HT1080 (cell line): ENCODE results near the gene TBC1D14. TPM values are rescaled to one million over a fixed set of nuclear protein-coding genes. Genes with fewer than 3 reads are reported as not detected.

Experiments
- DNase-seq: peaks from one replicate; pipeline ENCODE4 v3.0.0-alpha.2; 2015; ENCODE audit warnings: low read depth
- total RNA-seq: library from RNA; depleted of rRNA; stranded (reverse); fragments of >200 nt; shearing (Covaris generic); gene quantifications from 2 replicates; pipeline ENCODE4 v1.2.3, GENCODE V29; 2014

The TBC1D14 gene
- total RNA-seq, 1 experiment from 2014 or later: 50.6 TPM

GRCh38 chr4:6948134-6948460 lies 38.5 kb downstream of the TBC1D14 start:
- no peak for DNase-seq

DNA sequence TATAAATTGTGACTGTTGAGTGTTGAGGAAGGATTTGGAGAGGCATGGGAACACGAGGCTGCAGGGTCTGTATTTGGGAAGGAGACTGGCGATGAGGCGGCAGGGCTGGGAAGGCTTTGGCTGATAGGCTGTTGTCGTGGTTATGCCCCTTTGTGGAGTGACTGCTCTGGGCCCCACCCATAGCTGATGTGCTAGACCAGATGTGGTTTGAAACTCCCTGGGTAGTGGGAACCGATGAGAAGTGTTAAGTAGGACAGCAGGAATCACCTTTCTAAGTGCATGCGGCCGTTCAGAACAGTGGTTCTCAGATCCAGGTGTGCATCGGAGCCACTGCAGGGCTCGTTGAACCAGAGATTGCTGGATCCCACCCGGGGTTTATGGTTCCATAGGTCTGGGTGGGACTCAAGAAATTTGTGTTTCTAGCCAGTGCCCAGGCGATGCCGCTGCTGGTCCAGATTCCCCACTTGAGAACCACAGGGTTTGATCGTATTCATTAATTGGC lies 42.3 kb downstream of the TBC1D14 start:
- no peak for DNase-seq

DNA sequence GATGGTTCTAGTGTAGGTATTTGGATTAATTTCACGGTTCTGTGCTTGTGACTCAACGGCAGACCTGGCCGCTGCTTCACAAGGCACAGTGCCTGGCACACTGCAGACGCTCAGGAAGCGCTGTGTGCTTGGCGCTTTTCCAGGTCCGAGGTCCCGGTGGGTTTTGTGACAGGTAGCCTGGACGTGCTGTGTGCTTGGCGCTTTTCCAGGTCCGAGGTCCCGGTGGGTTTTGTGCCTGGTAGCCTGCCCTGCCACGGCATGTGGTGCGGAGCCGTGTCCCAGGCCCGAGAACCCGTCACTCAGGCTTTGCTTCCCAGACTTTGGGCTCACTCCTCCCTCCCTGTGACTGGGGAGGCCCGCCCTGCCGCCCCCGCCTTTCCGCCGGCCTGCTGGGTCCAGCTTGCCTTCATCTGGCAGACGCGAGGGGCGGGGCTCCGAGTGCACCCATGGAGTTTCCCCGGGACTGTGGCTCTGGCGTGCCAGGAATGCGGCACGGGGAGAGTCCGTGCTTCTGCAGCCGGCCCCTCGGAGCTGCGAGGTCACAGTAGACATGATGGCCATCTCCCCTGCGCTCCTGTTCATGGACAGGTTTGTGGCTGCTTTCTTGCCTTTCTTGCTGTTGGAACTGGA lies 44.2 kb downstream of the TBC1D14 start:
- DNase-seq: no peak

DNA sequence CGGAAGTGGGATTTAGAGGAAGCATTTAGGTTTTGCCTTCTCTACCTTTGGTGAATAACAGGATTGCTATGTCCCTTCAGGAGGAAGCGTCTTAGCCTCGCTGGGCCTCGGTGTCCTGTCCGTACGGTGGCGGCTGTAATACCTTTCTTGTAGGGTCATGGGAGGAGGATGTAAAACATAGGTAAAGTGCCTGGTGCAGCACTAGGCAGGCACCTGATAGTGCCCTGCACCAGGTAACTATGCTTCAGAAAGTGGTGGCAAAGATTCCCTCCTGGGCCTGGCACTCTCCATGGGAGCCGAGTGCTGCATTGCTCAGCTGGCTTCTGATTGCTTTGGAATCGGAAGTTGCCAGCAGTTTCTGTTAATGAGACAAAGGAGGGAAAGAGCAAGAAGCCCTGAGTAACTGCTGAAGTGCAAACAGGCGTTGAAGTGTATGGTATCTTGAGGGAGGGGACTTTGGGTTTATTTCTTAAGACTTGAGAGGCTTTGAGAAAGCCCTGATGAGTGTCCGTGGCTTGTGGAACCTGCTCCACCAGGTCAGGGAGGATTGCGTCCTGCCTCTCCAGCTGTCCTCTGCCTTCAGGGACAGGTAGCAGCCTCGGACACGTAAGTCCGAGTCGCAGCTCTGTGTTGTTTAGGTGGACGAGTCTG lies 45.8 kb downstream of the TBC1D14 start:
- DNase-seq: no peak

DNA sequence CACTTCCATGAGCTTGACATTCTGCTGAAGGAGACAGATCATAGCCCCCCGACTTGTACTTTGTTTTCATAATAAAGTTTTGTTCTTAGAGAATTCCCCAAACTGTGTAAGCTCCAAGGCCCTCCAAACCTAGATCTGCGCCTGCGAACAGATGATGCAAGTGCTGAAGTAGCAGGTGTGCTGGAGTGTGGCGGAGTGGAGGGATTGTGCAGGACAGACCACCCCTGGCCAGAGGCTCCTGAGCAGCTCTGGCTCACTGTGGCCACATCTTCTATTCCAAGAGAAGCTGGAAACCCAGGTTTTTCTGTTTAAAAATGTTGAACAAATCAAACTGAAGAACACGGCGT lies 46.4 kb downstream of the TBC1D14 start:
- DNase-seq: no peak

DNA sequence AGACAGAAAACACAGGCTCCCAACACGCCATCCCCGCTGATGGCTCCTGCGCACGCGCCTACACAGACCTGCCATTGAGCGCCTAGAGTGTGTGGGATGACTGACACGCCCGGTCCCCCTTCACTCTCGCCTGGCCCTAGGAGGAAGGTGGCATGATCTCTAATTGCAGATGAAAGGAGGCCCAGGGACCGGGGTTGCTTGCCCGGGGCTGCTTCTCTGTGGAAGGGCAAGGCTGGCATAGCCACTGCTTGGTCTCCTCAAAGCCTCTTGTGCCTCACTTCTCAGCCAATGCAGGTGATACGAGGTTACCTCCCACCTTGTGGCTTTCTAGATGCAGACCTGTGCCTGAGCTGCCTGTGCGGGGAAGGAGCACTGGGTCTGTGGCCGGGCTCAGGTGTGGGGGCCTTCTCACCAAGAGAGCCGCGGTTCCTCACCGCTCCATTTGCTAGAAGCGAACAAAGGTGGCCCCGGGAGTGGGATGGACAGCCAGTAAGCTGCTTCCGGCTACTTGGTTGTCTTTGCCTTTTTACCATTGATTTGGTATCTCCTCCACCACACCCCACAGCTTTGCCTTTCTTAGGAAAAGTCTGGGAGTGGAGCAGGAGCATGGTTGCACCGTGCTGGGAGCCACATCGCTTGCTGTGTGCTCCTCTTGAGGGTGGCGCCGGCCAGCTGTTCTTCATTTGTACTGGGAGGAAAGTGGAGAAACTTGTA lies 47.0 kb downstream of the TBC1D14 start:
- no peak for DNase-seq

DNA sequence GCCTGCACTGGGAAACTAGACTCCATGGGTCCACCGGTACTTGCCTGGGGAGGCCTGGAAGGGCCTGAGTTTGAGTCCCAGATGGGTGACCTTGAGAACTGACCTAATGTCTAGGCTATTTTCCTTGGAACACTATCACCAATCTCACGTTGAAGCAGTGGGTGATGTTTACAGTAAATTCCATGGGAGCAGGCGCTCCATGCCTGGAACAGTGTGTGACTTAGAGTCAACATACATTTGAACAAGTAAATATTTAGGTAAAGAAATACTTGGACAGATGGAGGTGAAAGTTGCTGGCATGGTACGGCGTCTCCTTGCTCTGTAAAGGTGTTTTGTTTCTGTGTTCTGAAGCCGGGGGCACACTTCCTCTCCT lies 47.5 kb downstream of the TBC1D14 start:
- no peak for DNase-seq

DNA sequence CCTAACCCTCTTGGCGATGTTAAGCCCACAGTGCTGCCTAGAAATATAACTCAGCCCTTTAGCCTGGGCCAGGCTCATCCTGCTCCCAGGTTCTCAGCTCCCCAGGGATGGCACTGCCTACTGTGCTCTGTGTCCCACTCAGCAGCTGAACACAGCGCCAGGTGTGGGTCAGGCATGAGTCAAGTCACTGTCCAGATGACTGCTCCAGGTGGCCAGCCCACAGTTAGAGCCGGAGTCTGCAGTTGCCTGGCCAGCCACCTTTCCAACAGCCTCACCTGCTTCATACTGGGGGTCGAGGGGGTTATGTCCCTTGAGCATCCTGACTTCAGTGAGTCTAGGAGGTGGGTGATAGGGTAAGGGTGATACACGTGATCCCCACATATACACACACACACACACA lies 48.4 kb downstream of the TBC1D14 start:
- DNase-seq: no peak

DNA sequence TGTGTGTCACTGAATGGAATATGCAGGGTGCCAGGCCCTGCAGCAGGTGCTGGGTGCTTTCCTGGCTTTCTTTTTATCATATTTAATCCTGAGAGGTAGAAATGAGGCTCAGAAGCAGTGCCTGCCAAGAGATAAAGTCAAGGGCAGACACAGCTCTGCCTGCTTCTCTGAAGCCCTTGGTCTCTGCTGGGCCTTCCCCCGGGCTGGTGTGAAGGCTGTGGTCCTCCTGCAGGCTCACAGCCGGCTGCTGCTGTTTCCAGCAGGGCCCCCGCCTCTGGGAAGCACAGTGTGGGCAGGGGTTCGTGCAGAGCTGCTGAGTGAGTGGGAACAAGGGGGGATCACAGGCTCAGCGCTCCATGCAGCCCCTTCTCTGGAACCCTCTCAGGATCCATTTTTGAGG lies 49.6 kb downstream of the TBC1D14 start:
- no peak for DNase-seq

DNA sequence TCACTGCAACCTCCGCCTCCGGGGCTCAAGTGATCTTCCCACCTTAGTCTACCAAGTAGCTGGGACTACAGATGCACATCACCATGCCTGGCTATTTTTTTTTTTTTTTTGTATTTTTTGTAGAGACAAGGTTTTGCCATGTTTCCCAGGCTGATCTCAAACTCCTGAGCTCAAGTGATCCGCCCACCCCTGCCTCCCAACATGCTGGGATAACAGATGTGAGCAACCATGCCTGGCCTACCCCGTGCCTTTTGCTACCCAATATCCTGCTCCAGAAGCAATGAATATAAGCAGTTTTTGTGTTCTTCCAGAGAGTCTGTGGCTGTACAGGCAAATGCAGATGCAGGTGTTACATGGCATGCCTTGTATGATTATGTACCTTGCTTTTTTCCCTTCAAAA lies 50.5 kb downstream of the TBC1D14 start:
- no peak for DNase-seq

- DNase-seq: no peak
Observed at GRCh38 chr4:6960628-6961412, 51.2 kb downstream of the TBC1D14 start.

DNA sequence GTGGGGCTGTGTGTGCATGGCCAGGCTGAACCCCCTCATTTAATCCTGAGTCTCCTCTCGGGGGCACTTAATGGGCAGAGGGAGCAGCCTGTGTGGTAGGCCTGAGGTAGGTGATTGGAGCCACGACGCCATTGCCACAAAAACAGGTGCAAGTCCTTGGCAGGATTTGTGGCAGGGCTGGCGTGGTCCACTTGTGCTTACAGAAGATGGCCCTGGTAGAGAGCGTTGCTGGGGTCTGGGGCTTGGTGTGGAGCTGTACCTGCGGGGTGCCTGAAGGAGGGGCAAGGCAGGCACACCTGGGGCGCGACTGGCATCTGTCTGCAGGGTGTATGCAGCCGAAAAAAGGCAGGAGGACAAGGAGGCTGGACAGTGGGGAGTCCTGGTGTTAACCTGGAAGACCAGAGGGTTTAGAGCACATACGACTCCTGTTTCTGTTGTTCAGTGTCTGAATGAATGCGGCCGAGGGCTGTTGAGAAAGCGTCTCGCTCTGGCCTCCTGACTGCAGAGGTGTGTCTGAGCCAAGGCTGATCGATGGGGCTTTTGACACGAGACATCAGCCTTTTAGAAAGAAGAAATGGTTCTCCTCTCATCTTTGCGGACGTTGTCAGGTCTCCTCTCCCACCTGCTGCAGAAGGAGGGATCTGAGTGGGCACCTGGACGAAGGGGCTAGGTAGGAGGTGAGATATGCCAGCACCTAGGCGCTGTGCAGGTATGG lies 52.0 kb downstream of the TBC1D14 start:
- DNase-seq: no peak

DNA sequence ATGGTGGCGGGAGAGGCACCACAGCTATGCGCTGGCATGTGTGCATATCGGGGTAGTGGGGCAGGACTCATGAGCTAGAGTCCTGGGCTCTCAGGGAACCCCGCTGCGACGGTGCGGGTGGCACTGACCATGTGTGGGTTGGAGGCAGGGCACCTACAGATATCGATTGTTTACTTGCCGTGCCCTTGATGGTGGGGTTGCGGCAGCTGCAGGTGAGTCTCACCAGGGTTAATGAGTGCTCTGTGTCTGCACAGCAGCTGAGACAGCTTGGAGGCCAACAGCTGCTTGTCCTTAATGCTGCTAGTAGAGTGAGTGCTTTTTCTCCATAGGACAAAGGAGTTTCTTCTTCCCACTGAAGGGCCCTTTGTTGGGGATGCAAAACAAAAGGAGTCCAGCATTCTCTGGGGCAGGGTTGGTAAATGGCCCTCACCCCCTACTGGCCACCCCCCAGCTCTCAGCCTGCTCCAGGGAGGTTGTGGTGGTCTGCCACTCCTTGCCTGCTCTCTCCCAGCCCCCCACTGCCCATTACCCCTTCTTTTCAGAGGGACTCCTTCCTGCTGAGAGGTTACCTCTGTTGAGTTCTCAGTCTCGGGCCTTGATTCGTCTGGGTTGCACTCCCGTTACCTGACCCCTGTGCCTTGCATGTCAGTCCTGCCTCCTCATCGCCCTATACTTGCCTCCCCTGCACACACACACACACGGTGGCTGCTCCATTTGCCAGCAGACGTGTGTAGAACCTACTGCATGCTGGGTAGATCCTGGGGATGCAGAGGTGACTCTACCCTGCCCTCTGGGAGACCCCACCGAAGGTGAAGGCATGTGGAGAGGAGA lies 52.8 kb downstream of the TBC1D14 start:
- no peak for DNase-seq

- no peak for DNase-seq
Observed at GRCh38 chr4:6963139-6963611, 53.5 kb downstream of the TBC1D14 start.

- DNase-seq: no peak
Observed at GRCh38 chr4:6964858-6965257, 55.2 kb downstream of the TBC1D14 start.

DNA sequence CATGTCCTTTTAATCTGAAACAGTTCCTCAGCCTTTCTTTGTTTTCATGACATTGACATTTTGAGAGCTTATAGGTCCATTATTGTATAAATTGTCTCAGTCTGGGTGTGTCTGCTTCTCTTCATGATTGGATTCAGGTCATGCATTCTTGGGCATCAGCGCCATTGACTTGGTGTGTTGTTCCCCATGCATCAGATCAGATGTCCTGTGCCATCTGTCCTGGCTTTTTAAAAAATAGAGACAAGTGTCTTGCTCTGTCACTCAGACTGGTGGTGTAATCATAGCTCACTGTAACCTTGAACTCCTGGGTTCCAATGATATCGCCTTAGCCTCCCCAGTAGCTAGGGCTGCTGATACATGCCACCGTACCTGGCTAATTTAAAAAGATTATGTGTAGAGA lies 55.7 kb downstream of the TBC1D14 start:
- no peak for DNase-seq

DNA sequence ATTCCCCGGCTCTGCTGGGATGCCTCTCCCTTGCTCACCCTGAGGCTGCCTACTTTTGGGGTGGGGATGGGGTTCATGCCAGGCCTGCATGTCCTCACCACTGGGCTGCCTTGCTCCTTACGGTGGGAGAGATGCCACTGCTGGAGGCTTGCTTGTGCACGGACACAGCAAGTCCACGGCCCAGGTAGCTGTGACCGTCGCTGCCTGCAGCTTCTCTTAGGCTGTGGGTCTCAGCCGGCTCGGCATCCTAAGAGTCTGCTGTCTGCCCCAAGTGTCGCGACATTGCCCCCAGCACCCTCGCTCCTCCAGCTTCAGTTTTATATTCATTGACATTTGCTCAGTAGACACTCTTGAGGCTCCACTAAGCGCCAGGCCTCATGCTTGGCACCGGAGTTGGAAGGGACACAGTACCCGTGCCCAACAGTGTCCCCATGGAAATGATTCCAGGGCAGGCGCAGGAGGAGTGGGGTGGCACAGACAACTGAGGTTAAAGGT lies 58.3 kb downstream of the TBC1D14 start:
- DNase-seq: no peak

- no peak for DNase-seq
Observed at GRCh38 chr4:6968496-6968895, 58.9 kb downstream of the TBC1D14 start.

DNA sequence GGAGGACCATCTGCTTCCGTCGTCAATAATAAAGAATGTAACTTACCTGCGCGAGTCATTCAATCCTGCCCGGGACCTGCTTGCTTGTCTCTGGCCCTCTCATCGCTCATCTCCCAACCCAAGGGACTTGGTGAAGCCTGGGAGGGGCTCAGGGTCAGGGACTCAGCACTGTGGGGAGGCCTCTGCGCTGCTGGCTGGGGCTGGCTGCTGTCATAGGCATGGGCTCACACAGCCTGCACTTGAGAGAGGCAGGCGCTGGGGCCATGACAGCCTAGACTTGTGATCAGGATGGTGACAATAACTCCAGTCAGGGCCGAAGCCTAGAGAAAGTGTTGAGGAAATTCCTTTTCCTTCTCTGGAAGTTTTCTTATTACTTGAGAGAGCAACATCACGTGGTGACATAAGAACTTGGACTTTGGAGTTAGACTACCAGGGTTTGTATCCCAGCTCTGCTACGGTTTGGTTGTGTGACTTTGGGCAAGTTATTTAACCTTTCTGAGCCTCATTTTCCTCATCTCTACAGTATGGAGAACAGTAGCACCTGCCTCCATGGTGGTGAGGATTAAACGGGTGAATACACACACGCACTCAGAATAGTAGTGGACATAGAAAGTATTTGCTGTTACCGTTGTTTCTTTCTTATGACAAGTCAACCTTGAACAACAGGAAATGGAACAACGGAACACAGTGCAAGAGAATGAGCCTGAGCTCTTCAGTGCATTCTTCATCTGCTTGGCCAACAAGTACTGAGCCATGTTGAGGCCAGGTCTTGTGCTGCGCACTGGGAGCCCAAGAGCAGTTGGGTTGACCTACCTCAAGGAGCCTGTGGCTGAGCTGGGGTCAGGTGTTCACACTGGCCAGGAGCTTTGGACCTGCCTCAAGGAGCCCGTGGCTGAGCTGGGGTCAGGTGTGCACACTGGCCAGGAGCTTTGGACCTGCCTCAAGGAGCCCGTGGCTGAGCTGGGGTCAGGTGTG lies 60.5 kb downstream of the TBC1D14 start:
- DNase-seq: no peak
